DMS114 treated with DMSO at 0.1 percent for 48 hours (cell line): ENCODE results near the gene VIL1.

Experiments
- DNase-seq: peaks from one replicate; lab custom pipeline; 2025; ENCODE audit not compliant: unreplicated experiment; lab: John Stamatoyannopoulos, UW

The VIL1 gene

GRCh38 chr2:218482651-218483050 lies 63.7 kb downstream of the VIL1 start:
- DNase-seq: no peak

- DNase-seq: no peak
Measured at GRCh38 chr2:218485986-218486667, 67.2 kb downstream of the VIL1 start.

GRCh38 chr2:218500501-218501060 lies 81.7 kb downstream of the VIL1 start:
- no peak for DNase-seq

- no peak for DNase-seq
Measured at GRCh38 chr2:218501665-218502064, 82.7 kb downstream of the VIL1 start.
